GM04504 (cell line): ENCODE results near the gene FANCB.

Source experiments
- DNase-seq: peaks from one replicate; pipeline ENCODE4 v3.0.0-alpha.2; 2012; ENCODE audit warnings: low read depth

Gene FANCB

GRCh38 chrX:14872851-14873675 lies at the start of gene FANCB, which contains the start of gene MOSPD2:
FANCB (minus strand) TSS chrX:14873069; CDS start chrX:14865510, 7,559 bp downstream.
MOSPD2 (plus strand) TSS chrX:14873421; CDS start chrX:14873529, 108 bp downstream.
- peak; percentile 88 for DNase-seq

- DNase-seq = peak; percentile 69
Observed at GRCh38 chrX:14922437-14922836, 49.6 kb upstream of the FANCB start.

GRCh38 chrX:14920196-14920595 lies 47.3 kb upstream of the FANCB start:
- DNase-seq = peak; percentile 32

- DNase-seq = no peak
Observed at GRCh38 chrX:14919407-14919806, 46.5 kb upstream of the FANCB start.

- peak; percentile 39 for DNase-seq
Observed at GRCh38 chrX:14916017-14916674, 43.3 kb upstream of the FANCB start.

GRCh38 chrX:14915596-14915995 lies 42.7 kb upstream of the FANCB start:
- no peak for DNase-seq

- DNase-seq = no peak
Observed at GRCh38 chrX:14913241-14913640, 40.4 kb upstream of the FANCB start.

GRCh38 chrX:14903891-14904290 lies 31.0 kb upstream of the FANCB start:
- DNase-seq = no peak

GRCh38 chrX:14902537-14902936 lies 29.7 kb upstream of the FANCB start:
- no peak for DNase-seq

GRCh38 chrX:14899607-14900006 lies 26.7 kb upstream of the FANCB start:
- DNase-seq = no peak

GRCh38 chrX:14897042-14897441 lies 24.2 kb upstream of the FANCB start:
- DNase-seq = no peak

- DNase-seq = no peak
Observed at GRCh38 chrX:14896273-14896672, 23.4 kb upstream of the FANCB start.

- no peak for DNase-seq
Observed at GRCh38 chrX:14886252-14886651, 13.4 kb upstream of the FANCB start.

- no peak for DNase-seq
Observed at GRCh38 chrX:14884714-14885113, 11.8 kb upstream of the FANCB start.

- no peak for DNase-seq
Observed at GRCh38 chrX:14883826-14884225, 11.0 kb upstream of the FANCB start.

GRCh38 chrX:14875624-14876023 lies 2.8 kb upstream of the FANCB start:
- no peak for DNase-seq

GRCh38 chrX:14873676-14874049 lies 794 bp upstream of the FANCB start:
- no peak for DNase-seq

- DNase-seq = no peak
Observed at GRCh38 chrX:14872355-14872754, 514 bp downstream of the FANCB start.

- DNase-seq = no peak
Observed at GRCh38 chrX:14871767-14872166, 1.1 kb downstream of the FANCB start.

- DNase-seq = no peak
Observed at GRCh38 chrX:14865201-14865600, 7.7 kb downstream of the FANCB start.

GRCh38 chrX:14864631-14865030 lies 8.2 kb downstream of the FANCB start:
- DNase-seq = no peak

- DNase-seq = no peak
Observed at GRCh38 chrX:14851526-14851925, 21.3 kb downstream of the FANCB start.

- no peak for DNase-seq
Observed at GRCh38 chrX:14843666-14844065, 29.2 kb downstream of the FANCB start.
